GM18498 (cell line): ENCODE measurements around the gene TRMT11.
"Not testable (repeated sequence)": the region's sequence is repeated elsewhere in the genome, so short reads cannot be mapped to it uniquely, and the experiment has no call there.

Source experiments
- ATAC-seq: cut with Tn5 transposase; IDR thresholded peaks from one replicate; pipeline ENCODE4 v1.9.1; 2021; ENCODE audit warnings: mild to moderate bottlenecking, moderate library complexity; ENCODE audit not compliant: unreplicated experiment

TRMT11 gene

DNA sequence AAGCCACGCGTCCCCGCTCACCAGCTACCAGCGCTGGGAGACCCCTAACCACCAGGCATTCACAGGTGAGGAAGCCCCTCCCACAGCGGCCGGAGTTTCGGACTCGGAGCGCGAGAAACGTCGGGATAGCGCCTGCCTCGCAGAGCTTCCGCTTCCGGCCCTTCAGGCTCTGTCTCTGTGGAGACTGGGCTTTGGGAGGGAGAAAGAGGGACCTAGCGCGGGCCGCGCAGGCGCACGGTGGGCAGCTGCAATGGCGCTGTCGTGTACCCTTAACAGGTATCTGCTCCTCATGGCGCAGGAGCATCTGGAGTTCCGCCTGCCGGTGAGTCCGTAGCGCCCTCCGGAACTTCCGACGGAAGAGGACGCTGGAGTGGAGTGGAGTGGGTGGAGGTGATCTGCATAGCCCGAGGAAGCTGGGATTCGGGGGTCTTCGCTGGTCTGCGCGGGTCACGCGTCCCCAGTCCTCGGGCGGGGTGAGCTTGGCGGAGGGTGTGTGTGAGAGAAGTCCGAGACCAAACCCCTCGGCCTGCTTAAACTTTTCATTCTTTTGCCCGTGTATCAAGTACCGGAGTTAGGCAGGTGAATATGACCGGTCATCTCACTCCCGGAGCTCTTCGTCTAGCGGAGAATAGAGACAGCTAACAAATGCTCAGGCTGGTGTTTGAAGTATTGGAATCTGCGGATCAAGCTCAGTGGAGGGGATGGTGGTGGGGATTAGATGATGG is at the start of gene TRMT11:
TRMT11 (plus strand) TSS at position 240 of the 725 bp plus-strand sequence; CDS start at position 251, 11 bp downstream.
- peak; percentile 98 for ATAC-seq

DNA sequence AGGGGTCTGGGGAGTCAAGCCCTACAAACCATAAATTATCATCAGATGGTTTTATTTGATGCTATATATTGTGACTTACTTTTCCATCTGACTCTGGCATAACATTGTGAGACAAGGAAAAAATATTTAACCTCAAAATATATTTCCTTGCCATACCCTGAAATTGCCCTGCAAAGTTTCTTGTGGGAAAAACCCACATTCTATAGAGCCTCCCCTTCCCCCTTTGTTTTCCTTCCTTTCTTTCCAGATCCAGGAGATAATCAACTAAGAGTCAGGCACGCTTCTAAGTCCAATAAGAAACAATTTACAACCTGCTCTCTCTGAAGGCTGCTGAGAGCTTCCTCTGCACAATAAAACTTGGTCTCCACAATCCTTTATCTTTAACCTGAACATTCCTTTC is 47.3 kb upstream of the TRMT11 start:
- no peak for ATAC-seq

DNA sequence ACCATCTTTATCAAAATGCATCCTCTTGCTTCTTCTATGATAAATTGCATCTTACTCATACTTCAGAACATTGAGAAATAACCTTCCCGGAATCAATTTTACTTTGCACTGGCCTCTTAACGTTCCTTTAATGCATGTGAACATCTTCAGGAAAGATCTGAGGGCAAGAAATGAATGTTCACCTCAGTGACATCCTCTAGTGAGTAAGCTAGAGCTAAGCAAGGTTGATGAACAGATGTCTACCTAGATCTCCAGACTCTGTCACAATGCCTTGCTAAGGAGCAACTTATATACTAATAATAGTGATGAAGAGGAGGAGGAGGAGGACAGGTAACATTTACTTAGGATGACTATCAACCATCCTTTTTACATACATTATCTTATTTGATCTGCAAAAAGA is 46.5 kb upstream of the TRMT11 start:
- ATAC-seq = no peak

GRCh38 chr6:125940247-125941041 is 45.9 kb upstream of the TRMT11 start:
- no peak for ATAC-seq

GRCh38 chr6:125942672-125943527 is 43.4 kb upstream of the TRMT11 start:
- no peak for ATAC-seq

DNA sequence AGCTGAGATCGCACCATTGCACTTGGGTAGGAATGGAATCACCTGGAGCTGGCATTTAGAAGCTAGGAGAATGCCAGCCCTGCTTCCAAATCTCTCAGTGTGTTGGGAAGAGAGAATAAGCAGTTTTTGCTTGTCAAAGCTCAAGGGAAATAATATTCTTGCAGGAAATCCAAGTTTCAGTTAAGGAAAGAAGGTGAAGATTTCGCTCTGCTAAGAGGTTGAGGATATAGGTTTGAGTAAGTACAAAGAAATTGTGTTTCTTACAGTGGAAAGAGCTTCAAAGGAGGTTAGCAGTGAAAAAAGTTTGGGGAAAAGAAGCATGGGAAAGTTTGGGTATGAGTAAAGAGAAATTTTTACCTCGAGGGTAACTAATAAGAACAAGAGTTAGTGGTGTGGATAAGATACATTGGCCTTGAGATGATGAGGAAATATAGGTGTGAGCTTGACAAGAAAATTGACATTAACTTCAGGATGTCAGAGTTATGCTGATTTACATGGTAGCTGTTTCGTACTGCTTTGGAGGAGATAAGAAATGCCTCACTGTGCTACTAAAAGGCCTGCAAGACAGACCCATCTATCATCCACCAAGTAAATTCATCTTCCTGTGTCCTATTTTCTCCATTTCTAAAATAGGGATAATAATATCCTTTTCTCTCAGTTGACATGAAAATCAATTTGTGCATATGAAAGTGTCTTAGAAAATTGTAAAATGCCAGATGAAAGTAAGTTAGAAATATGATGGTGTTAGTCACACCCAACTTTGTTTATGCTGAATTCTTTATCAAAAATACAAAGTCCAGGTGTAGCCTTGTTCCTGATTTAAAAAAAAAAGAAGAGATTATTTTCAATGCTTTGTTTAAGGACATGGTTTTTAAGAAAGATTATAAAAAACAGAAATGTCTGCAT is 42.6 kb upstream of the TRMT11 start:
- ATAC-seq = no peak

GRCh38 chr6:125944434-125944816 is 41.9 kb upstream of the TRMT11 start:
- ATAC-seq = no peak

GRCh38 chr6:125944896-125945295 is 41.4 kb upstream of the TRMT11 start:
- no peak for ATAC-seq

DNA sequence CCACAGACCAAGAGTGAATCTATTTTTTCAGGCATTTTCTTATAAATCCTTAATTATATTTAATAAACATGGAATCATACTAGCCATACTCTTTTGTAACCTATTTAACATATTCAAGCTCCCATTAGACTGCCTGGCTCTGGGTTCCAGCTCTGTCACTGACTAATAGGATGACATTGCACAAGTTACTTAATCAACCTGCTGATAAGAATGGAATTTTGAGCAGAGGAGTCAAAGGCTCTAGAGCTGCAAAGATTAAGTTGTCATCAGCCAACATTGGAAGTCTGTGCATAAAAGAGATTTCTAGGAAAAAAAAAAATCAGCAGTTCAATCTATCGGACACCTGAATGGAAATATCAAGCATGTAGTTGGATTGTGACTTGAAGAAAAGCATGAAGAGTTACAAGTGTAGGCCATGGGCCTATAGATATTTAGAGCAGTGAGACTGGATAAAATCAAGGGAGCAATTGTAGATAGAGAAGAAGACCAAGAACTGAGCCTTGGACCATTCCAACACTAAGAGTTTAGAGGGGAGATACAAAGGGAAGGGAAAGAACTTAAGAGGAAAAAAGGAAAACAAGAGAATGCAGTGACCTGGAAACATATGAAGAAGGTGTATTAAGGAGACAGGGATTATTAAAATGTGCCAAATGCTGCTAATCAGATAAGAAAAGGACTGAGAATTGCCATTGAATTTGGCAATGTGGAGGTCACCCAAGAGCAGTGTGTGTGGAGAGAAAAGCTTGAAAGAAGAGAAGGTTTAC is 40.8 kb upstream of the TRMT11 start:
- no peak for ATAC-seq

GRCh38 chr6:125947615-125948014 is 38.7 kb upstream of the TRMT11 start:
- ATAC-seq = no peak

DNA sequence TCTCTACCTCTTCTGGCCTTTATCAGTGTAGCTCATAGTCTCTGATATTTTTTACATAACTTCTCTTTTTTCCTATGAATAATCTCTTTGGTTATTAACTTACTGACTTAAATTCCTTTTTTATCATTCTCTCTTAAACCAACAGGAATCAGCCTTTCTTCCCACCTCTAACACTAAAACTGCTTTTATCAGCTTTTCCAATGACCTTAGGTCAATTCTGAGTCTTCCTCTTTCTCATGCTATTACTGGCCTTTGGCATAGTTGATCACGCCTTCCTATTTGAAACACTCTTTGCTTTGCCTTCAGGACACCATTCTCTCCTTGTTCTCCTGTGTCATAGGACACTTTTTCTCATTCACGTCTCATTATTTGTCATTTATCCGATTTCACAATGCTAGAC is 37.9 kb upstream of the TRMT11 start:
- no peak for ATAC-seq

DNA sequence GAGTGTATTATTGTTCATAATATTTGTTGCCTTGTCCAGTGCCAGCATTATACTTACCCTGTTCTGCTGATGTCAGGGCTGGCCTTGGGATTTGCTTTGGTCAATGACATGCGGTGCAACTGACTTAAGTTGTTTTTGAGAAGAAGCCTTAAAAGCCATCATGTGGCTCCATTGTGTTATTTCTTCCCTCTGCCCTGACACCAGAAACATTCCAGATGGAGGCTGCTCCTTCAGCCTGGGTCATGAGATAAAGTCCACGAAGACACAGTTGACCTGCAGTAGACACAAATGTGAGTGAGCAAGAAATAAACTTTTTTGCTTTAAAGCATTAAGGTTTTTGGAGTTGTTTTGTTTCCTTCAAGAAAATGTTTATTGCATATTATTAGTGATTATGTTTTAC is 37.3 kb upstream of the TRMT11 start:
- no peak for ATAC-seq

DNA sequence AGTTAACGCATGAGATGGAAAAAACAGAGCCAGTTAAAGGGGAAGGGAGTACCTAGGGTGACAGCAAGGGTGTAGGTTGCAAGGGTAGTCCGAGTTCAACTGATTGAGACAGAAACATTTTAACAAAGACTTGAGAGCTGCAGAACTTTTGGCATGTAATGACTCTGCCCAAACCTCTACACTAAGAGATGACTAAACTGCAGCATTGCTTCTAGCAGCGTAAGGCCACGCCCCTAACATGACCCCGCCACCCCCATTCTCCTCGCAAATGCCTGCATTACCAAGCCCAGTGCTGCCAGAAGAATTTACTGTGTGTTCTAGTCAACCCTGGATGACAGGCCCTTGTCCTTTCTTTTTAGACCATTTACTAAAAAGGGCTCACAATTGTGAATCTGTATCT is 36.0 kb upstream of the TRMT11 start:
- ATAC-seq = no peak

- ATAC-seq = not testable (repeated sequence)
Measured at GRCh38 chr6:125950716-125951115, 35.6 kb upstream of the TRMT11 start.

DNA sequence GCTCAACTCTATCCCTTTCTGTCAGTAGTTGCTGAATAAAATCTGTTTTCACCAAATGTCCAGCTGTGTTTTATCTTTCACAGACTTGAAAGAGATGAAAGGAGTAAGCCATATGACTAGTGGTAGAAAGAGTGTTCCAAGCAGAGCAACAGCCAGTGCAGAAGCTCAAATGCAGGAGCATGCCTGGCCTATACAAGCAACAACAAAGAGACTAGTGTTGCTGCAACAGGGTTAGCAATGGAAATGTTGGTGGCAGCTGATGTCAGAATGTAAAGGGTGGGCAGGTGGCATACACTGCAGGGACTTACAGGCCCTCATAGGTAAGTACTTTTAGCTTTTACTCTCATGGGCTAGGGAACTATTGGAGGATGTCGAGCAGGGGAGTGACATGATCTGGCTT is 35.0 kb upstream of the TRMT11 start:
- ATAC-seq = no peak

- no peak for ATAC-seq
Measured at GRCh38 chr6:125952764-125953501, 33.4 kb upstream of the TRMT11 start.

DNA sequence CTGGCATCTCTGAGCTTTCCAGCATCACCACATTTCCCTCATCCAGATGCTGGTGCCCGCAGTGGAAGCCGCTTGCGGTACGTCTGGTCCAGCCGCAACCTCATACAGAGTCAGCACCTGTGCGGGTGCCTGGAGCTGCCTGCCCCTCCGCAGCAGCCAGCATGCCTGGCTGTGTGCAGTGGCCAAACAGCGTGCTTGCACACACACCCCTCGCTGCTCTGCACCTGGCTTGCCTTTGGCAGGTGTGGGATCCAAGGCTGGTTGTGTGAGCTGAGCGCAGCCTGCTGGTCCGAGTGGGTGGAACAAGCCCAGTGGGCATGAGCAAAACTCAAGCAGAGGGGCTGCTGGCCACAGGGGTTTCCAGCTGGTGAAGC is 32.9 kb upstream of the TRMT11 start:
- no peak for ATAC-seq

GRCh38 chr6:125954735-125955339 is 31.5 kb upstream of the TRMT11 start:
- no peak for ATAC-seq

DNA sequence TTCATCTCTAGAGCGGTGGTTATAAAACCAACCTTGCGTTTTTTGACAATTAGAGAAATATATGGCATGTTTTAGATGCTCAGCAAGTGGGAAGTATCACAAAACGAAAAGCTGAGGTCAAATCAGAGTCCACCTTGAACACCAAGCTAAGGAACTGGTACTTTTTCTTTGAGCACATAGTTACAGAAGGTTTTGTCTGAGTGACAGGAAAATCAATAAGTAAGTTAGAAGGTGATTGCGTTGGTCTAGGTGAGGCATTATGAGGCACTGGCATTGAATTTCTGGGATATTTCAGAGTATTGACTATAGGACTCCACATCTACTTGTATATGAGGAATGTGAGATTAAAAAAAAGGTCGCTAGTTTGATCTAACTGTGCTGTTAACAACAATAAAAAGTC is 30.4 kb upstream of the TRMT11 start:
- no peak for ATAC-seq
